ENCODE results near the gene TPSG1. TPM values are rescaled to one million over a fixed set of nuclear protein-coding genes. Genes with fewer than 3 reads are reported as not detected.

Gene TPSG1
- total and polyA plus RNA-seq, 8 donors: 0.34 to 0.92 (median 0.35) TPM; not detected in 5

- intact Hi-C loops (cut with DNase I): no loop called here
- Histone ChIP-seq H3K27me3 (peaks cover 27 to 53% of the 10 kb centered on the region in 2 donors), H3K36me3 (no peaks in the 10 kb centered on the region), H3K4me1 (no peaks in the 10 kb centered on the region), H3K4me3 (no peak overlapping the region), H3K9me3 (no peaks in the 10 kb centered on the region), H3K27ac (no peak overlapping the region)
- DNase-seq (no peak), ATAC-seq (no peak)
- no peak for TF ChIP-seq CTCF (IDR thresholded peaks at IDR 0.05)
Measured at GRCh38 chr16:1263591-1264344, 38.7 kb upstream of the TPSG1 start.

- Histone ChIP-seq H3K4me3 (no peak overlapping the region), H3K27me3 (peaks cover 27 to 59% of the 10 kb centered on the region in 2 donors), H3K36me3 (no peaks in the 10 kb centered on the region), H3K4me1 (no peaks in the 10 kb centered on the region), H3K9me3 (no peaks in the 10 kb centered on the region), H3K27ac (no peak overlapping the region)
- DNase-seq (no peak), ATAC-seq (no peak)
- no peak for TF ChIP-seq CTCF (IDR thresholded peaks at IDR 0.05)
- intact Hi-C loops (cut with DNase I): no loop called here
Measured at GRCh38 chr16:1262846-1263221, 37.8 kb upstream of the TPSG1 start.

GRCh38 chr16:1262210-1262845, 37.3 kb upstream of the TPSG1 start:
- no peak for TF ChIP-seq CTCF (IDR thresholded peaks at IDR 0.05)
- intact Hi-C loops (cut with DNase I): no loop called here
- no peak overlapping the region for H3K4me3 ChIP-seq
- peaks cover 27 to 64% of the 10 kb centered on the region in 2 donors for H3K27me3 ChIP-seq
- ATAC-seq (no peak), DNase-seq (no peak)
- no peaks in the 10 kb centered on the region for H3K36me3 ChIP-seq
- no peaks in the 10 kb centered on the region for H3K4me1 ChIP-seq
- no peaks in the 10 kb centered on the region for H3K9me3 ChIP-seq
- H3K27ac ChIP-seq: no peak overlapping the region

GRCh38 chr16:1261131-1261892, 36.2 kb upstream of the TPSG1 start:
- no peak overlapping the region for H3K27ac ChIP-seq
- peaks cover 27 to 72% of the 10 kb centered on the region in 2 donors for H3K27me3 ChIP-seq
- TF ChIP-seq CTCF (IDR thresholded peaks at IDR 0.05): no peak
- no peak for ATAC-seq
- no peak overlapping the region for H3K4me3 ChIP-seq
- no peaks in the 10 kb centered on the region for H3K4me1 ChIP-seq
- no peaks in the 10 kb centered on the region for H3K9me3 ChIP-seq
- intact Hi-C loops (cut with DNase I): no loop called here
- DNase-seq: no peak
- no peaks in the 10 kb centered on the region for H3K36me3 ChIP-seq

All from left lung (tissue), 10 donors.